Measurements from ENCODE around the gene TRAF7.

DNA sequence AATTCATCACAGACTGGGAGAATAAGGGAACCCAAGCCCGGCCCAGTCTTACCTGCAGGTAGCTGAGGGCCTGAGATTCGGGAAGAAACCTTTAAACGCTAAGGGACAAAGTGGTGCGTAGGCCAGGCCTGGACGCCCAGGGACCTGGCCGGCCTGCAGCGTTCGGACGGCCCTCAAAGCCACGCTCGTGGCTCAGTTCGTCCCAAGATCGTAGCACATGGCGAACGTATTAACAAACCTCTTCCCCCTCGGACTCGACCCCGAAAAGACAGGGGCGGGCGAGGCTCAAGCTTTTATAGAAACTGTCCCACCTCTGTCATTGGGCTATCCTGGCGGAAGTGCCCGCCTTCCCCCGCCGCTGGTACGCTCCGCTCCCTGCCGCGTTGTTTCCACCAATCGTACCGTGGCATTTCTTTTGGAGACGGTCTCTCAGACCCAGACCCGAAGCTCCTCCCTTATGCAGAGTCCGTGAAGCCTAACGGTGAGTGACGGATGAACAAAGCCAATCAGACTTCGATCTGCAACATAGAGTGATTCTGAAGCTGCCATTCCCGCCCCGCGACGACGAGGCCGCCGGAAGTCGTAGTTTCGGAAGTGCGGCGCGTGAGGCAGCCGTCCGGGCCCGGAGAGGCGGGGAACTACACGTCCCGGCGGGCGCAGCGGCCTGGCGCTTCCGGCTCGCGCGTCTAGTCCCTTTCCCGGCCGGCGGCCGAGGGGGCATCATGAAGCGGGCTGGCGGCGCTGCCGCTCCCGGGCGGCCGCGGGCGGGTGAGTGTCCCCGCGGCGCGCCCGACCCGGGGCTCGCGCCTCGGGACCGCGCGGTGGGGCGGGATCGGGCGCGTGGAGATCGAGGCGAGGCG lies at the start of gene TRAF7:
- TF ChIP-seq, protein P1, sequence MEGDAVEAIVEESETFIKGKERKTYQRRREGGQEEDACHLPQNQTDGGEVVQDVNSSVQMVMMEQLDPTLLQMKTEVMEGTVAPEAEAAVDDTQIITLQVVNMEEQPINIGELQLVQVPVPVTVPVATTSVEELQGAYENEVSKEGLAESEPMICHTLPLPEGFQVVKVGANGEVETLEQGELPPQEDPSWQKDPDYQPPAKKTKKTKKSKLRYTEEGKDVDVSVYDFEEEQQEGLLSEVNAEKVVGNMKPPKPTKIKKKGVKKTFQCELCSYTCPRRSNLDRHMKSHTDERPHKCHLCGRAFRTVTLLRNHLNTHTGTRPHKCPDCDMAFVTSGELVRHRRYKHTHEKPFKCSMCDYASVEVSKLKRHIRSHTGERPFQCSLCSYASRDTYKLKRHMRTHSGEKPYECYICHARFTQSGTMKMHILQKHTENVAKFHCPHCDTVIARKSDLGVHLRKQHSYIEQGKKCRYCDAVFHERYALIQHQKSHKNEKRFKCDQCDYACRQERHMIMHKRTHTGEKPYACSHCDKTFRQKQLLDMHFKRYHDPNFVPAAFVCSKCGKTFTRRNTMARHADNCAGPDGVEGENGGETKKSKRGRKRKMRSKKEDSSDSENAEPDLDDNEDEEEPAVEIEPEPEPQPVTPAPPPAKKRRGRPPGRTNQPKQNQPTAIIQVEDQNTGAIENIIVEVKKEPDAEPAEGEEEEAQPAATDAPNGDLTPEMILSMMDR (IDR thresholded peaks at IDR 0.05; ENCODE audit: borderline replicate concordance, extremely low read depth, low read length, poor library complexity, severe bottlenecking) = peak; percentile 6
- TF ChIP-seq EZH2 (IDR thresholded peaks at IDR 0.05; ENCODE audit: borderline replicate concordance, low read depth, low read length, severe bottlenecking) = no peak

Measured in DND-41 (cell line).